Activated CD8-positive, alpha-beta memory T cell treated with anti-CD3 and anti-CD28 coated beads, Interleukin-2, amount 10 ng/mL, durations not matched to agents 7 days and 5 days (primary cell): ENCODE data around the gene GPR89A. TPM values are rescaled to one million over a fixed set of nuclear protein-coding genes. Genes with fewer than 3 reads are reported as not detected.
"Not testable (repeated sequence)": the region's sequence is repeated elsewhere in the genome, so short reads cannot be mapped to it uniquely, and the experiment has no call there.

ENCODE experiments used
- ATAC-seq: fragments of 150-1000 bp; cut with Tn5 transposase; one replicate; pipeline ENCODE4 v1.10.0; 2021; ENCODE audit warnings: moderate library complexity
- CTCF ChIA-PET: fragments of 350-600 bp; sonication (Branson Sonifier 250); formaldehyde crosslinking; loops from one replicate; lab custom pipeline; 2021; ENCODE audit warnings: antibody characterized with exemption; lab: Charles Lee
- DNase-seq: peaks from one replicate; pipeline ENCODE4 v3.0.0-alpha.2; 2020
- H3K27ac Mint-ChIP-seq: one replicate; pipeline ENCODE4 v1.8.0; 2021; ENCODE audit warnings: mild to moderate bottlenecking, mixed read lengths
- H3K27me3 Mint-ChIP-seq: one replicate; pipeline ENCODE4 v1.8.0; 2021; ENCODE audit warnings: mixed read lengths
- H3K36me3 Mint-ChIP-seq: one replicate; pipeline ENCODE4 v1.8.0; 2021; ENCODE audit warnings: mild to moderate bottlenecking, mixed read lengths
- H3K4me1 Mint-ChIP-seq: one replicate; pipeline ENCODE4 v1.8.0; 2021; ENCODE audit warnings: mixed read lengths
- H3K4me3 Mint-ChIP-seq: one replicate; pipeline ENCODE4 v1.8.0; 2021; ENCODE audit warnings: mild to moderate bottlenecking, moderate library complexity, mixed read lengths
- H3K9me3 Mint-ChIP-seq: one replicate; pipeline ENCODE4 v1.8.0; 2022; ENCODE audit warnings: low read depth, mixed read lengths
- total RNA-seq, 2 experiments: library from RNA; stranded (reverse); gene quantifications; one replicate each; pipeline ENCODE4 v1.2.3, GENCODE V29; 2021

GPR89A gene
- total RNA-seq = 10 to 100 TPM; 32.7 to 50.5 TPM

DNA sequence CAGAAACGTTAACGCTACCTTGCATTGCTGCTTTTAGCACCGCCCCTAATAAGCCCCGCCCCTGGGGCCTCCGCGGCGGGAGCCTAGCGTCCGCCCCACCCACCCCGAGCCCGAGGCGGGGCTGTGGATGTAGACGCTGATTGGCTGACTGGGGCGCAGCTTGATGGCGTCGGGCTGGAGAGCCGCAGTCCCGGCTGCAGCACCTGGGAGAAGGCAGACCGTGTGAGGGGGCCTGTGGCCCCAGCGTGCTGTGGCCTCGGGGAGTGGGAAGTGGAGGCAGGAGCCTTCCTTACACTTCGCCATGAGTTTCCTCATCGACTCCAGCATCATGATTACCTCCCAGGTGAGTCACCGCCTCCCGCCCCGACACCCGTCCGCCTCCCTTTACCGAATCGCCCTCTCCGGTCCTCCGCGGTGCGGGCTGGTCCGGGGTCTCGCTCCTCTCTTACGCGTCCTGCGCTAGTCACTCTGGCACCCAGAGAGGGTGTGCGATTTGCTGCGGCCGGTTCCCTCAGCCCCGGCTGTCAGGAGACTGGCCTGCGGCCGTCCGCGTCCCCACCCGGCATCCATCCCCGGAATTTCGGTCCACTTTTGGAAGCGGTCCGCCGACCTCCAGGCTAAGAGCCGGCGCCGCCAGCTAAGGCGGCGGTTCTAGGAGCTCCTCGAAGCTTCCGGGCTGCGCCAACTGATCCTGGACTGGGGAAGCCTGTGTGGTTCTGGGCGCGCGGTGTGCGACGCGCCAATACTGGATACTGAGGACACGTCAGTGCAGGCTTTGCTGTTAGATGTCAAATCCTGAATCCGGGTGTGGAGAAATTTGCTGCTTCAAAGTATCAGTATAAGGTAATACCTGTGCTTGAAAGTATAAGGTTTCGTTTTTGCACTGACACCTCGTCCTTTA, at the start of gene GPR89A:
Gene GPR89A (plus strand): TSS at position 156 of the 901 bp plus-strand sequence. CDS start 146 bp downstream, at position 302.
- Mint-ChIP-seq H3K4me1 (peaks cover 19% of the 10 kb centered on the region), H3K4me3 (peak within 1 kb of the TSS; percentile 84), H3K27ac (peak within 1 kb of the TSS; percentile 89)
- DNase-seq = peak; percentile 97
- H3K27me3 Mint-ChIP-seq, H3K36me3 Mint-ChIP-seq, CTCF ChIA-PET, H3K9me3 Mint-ChIP-seq: not testable (repeated sequence)
- ATAC-seq = peak; percentile 99

GRCh38 chr1:145586820-145587219, 21.0 kb upstream of the GPR89A start:
- H3K4me3 Mint-ChIP-seq, DNase-seq, H3K9me3 Mint-ChIP-seq, CTCF ChIA-PET, ATAC-seq, H3K36me3 Mint-ChIP-seq, H3K4me1 Mint-ChIP-seq, H3K27ac Mint-ChIP-seq, H3K27me3 Mint-ChIP-seq: not testable (repeated sequence)

DNA sequence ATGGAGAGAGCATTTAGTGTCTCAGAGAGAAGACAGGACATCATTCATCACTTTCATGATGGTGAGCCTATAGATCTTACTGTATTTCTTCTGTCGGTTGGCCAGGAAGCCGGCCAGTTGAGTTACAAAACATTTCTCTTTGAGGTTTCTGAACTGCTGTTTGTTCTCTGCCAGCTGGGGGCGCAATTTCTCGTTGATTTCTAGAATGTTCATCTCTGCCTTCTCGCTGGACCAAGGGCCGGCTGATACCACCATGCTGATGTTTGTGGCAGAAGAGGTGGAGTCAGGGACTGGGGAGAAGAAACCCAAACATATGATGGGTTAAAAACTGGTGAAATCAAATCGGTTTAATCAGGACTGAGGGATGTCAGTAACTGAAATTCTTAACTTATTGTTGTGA, 17.0 kb upstream of the GPR89A start:
- H3K36me3 Mint-ChIP-seq, CTCF ChIA-PET, H3K4me3 Mint-ChIP-seq, H3K27ac Mint-ChIP-seq, H3K9me3 Mint-ChIP-seq, H3K27me3 Mint-ChIP-seq, ATAC-seq: not testable (repeated sequence)
- peak; percentile 75 for DNase-seq
- H3K4me1 Mint-ChIP-seq = peaks cover 31% of the 10 kb centered on the region

DNA sequence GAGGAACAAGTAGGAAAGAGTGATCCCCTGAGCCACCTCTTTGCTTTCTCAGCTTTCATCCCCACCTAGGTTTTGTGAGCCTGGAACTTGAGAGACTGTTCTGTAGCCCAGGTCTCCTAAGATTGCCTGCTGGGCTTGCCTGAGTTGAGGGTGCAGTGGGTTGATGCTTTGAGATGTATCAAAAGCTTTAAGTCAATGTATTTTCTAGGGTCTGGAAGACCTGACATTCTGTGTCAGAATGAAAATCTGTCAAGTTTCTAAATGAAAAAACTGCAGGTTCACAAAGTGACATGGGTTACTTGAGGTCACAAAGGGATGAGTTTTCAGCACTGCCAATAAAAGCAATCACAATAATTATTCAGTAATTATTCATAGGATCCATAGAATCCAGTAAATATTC, 15.4 kb upstream of the GPR89A start:
- H3K27ac Mint-ChIP-seq, H3K27me3 Mint-ChIP-seq, ATAC-seq, CTCF ChIA-PET, H3K36me3 Mint-ChIP-seq, H3K4me3 Mint-ChIP-seq, H3K9me3 Mint-ChIP-seq: not testable (repeated sequence)
- H3K4me1 Mint-ChIP-seq = peaks cover 31% of the 10 kb centered on the region
- DNase-seq = peak; percentile 42

GRCh38 chr1:145595421-145595820, 12.4 kb upstream of the GPR89A start:
- H3K27ac Mint-ChIP-seq, H3K4me3 Mint-ChIP-seq, ATAC-seq, DNase-seq, H3K9me3 Mint-ChIP-seq, CTCF ChIA-PET, H3K36me3 Mint-ChIP-seq, H3K27me3 Mint-ChIP-seq: not testable (repeated sequence)
- peaks cover 29% of the 10 kb centered on the region for H3K4me1 Mint-ChIP-seq

GRCh38 chr1:145596236-145596635, 11.6 kb upstream of the GPR89A start:
- CTCF ChIA-PET, H3K36me3 Mint-ChIP-seq, DNase-seq, H3K4me3 Mint-ChIP-seq, H3K27me3 Mint-ChIP-seq, H3K9me3 Mint-ChIP-seq, ATAC-seq, H3K27ac Mint-ChIP-seq: not testable (repeated sequence)
- peaks cover 25% of the 10 kb centered on the region for H3K4me1 Mint-ChIP-seq

DNA sequence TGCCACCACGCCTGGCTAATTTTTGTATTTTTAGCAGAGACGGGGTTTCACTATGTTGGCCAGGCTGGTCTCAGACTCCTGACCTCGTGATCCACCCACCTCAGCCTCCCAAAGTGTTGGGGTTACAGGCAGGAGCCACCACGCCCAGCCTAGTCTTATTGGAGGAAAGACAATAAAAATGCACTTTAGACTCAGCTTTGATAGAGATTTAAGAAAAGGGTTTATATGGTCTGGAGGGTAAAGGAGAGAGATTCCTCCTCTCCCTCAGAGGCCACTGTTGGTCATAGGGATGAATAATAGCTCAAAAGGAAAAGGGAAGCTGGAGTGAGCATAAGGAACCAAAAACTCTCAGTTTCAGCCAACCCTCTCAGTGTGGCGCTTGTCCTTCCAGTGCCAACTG, 8.4 kb upstream of the GPR89A start:
- H3K4me1 Mint-ChIP-seq, H3K36me3 Mint-ChIP-seq, DNase-seq, H3K4me3 Mint-ChIP-seq, H3K9me3 Mint-ChIP-seq, ATAC-seq, H3K27me3 Mint-ChIP-seq, H3K27ac Mint-ChIP-seq, CTCF ChIA-PET: not testable (repeated sequence)

DNA sequence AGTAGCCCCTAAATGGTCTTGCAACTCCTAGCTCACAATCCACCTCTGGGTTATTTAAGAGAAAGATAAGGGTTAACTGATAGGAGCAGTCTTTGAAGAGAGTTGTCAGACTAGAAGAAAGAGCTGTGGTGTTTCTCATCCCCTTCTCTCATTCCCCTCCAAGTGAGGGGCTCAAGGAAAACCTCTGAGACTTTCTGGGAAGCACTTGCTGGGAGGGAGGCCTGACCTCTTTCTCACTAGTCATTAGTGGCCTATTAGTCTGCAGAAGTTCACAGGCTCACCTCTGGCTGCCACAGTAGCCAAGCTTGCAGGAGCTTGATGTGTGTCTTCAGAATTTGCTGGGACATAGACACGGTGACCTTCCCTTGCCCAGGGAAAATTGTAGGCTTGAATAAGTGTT, 6.2 kb upstream of the GPR89A start:
- Mint-ChIP-seq H3K4me3 (no peak overlapping the region), H3K9me3 (no peaks in the 10 kb centered on the region), H3K36me3 (no peaks in the 10 kb centered on the region), H3K27ac (no peak overlapping the region), H3K4me1 (no peaks in the 10 kb centered on the region), H3K27me3 (peaks cover 4% of the 10 kb centered on the region)
- no peak for ATAC-seq
- CTCF ChIA-PET = no interaction called here
- no peak for DNase-seq

GRCh38 chr1:145606840-145607239, 948 bp upstream of the GPR89A start:
- ATAC-seq, H3K9me3 Mint-ChIP-seq, CTCF ChIA-PET, DNase-seq, H3K4me3 Mint-ChIP-seq, H3K27ac Mint-ChIP-seq, H3K27me3 Mint-ChIP-seq, H3K36me3 Mint-ChIP-seq: not testable (repeated sequence)
- H3K4me1 Mint-ChIP-seq = peaks cover 18% of the 10 kb centered on the region

- DNase-seq, CTCF ChIA-PET, ATAC-seq, H3K27me3 Mint-ChIP-seq, H3K9me3 Mint-ChIP-seq, H3K36me3 Mint-ChIP-seq, H3K27ac Mint-ChIP-seq, H3K4me3 Mint-ChIP-seq: not testable (repeated sequence)
- H3K4me1 Mint-ChIP-seq = peaks cover 19% of the 10 kb centered on the region
Observed at GRCh38 chr1:145607289-145607688, 499 bp upstream of the GPR89A start.

DNA sequence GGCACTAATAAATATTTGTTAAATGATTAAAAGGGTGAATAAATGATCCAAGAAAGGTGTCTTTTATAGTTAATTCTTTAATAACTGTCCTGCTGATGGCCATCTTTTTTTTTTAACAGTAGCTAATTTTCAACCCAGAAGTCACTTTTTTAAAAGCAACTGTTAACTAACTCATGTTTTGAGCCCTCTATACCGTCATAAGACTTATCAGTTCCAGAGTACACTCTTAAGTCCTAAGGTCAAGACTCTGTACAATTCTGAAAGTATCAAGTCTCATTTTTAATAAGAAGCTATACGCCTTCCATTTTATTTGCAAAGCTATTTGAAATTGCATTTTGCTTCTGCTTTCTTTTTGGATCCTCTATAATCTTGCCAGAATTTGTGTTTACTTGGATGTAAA, 3.0 kb downstream of the GPR89A start:
- H3K9me3 Mint-ChIP-seq, H3K27ac Mint-ChIP-seq, H3K27me3 Mint-ChIP-seq, CTCF ChIA-PET, H3K4me3 Mint-ChIP-seq, ATAC-seq, DNase-seq, H3K36me3 Mint-ChIP-seq: not testable (repeated sequence)
- peaks cover 19% of the 10 kb centered on the region for H3K4me1 Mint-ChIP-seq

GRCh38 chr1:145620073-145620472, 12.3 kb downstream of the GPR89A start:
- CTCF ChIA-PET, H3K27me3 Mint-ChIP-seq, H3K36me3 Mint-ChIP-seq, H3K4me1 Mint-ChIP-seq, DNase-seq, H3K27ac Mint-ChIP-seq, H3K4me3 Mint-ChIP-seq, H3K9me3 Mint-ChIP-seq, ATAC-seq: not testable (repeated sequence)

- H3K4me3 Mint-ChIP-seq, H3K27ac Mint-ChIP-seq, H3K36me3 Mint-ChIP-seq, DNase-seq, H3K9me3 Mint-ChIP-seq, H3K4me1 Mint-ChIP-seq, H3K27me3 Mint-ChIP-seq, CTCF ChIA-PET, ATAC-seq: not testable (repeated sequence)
Observed at GRCh38 chr1:145622177-145622576, 14.4 kb downstream of the GPR89A start.

DNA sequence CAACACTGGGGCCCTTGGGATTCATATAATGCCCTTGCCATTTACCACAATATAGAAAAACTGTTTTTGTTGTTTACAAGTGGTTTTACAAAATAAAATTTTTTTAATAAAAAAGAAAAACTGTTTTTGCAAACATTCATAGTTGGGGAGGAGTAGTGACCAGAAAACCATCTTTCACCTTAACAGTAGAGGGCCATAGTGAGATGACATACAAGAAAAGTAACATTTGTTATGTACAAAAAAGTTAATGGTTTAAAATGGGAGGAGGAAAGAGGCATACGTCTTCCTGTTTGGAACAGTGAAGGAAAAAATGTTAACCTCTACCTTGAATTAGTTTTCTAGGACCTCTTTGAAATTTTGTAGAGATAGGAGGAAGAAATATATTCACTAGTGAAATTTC, 28.4 kb downstream of the GPR89A start:
- H3K36me3 Mint-ChIP-seq = not testable (repeated sequence)

More for the DNA sequence above, 28.4 kb downstream of the GPR89A start:
- H3K4me3 Mint-ChIP-seq, ATAC-seq, DNase-seq, H3K27ac Mint-ChIP-seq, H3K9me3 Mint-ChIP-seq, H3K27me3 Mint-ChIP-seq, H3K4me1 Mint-ChIP-seq, CTCF ChIA-PET: not testable (repeated sequence)
